NCI-H748 treated with DMSO at 0.1 percent for 48 hours (cell line): ENCODE data around the gene STAT4.

Experiments used
- DNase-seq: peaks from one replicate; lab custom pipeline; 2025; lab: John Stamatoyannopoulos, UW

Gene STAT4

DNA sequence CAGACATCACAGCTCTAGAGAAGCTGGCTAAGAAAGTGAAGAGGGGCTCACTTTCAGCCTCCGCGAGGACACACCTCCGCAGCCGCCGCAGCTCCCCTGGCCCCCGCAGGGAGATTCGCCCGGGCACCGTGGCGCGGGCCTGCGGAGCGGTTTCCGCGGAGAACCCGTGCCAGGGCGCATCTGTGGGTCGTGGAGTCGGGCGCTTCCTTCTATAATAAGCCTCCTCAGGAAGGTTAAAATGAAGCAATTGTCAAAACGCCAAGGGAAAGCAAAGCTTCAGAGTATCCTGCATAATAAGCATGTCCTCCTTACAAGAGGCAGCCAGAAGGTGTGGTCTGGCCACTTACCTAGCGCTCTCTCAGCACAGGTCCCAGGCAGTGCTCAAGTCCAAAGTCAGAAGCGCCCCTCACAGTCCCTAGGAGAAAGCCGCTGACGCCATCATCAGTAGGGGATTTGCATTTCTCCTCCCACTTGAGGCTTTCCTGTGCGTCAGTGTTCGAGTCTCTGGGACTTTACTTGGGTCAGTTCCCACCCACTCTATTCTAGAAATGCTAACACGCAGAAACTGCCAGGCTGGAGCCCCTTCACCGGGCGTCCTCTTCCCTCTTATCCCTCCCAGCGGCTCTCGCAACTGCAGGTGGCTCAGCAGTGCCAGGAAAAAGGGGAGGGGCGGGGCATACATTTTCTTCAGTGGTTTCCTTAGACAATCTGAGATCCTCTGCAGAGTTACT lies at the start of gene STAT4:
Gene STAT4, minus strand, starts transcription at position 395 of the 731 bp plus-strand sequence. CDS start 2,791 bp downstream, outside the sequence.
- no peak for DNase-seq

DNA sequence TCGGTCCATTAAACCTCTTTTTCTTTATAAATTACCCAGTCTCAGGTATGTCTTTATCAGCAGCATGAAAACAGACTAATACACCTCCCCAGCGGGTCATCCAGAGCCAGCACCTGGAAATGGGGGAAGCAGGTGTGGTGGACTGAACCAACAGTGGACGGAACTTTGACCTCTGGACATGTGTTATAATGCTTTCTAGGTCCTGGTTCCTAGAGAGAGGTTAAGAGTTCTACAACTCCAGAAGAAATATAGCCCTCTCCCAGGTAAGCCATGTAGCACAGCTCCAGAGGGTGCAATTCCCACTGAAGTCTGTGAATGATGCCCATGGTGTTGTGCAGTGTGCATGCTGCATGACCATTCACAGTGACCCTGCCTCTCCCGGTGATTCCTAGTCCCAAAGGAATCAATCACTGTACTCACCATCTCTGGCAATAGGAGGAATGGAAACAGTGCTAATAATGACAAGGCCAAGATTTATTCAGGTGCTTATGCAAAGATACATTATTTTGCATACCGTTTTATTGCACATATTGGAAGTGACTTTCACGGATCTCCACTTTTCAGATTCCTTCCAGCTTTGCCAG lies 49.2 kb upstream of the STAT4 start:
- no peak for DNase-seq

GRCh38 chr2:191198271-191198670 lies 47.5 kb upstream of the STAT4 start:
- DNase-seq: no peak

DNA sequence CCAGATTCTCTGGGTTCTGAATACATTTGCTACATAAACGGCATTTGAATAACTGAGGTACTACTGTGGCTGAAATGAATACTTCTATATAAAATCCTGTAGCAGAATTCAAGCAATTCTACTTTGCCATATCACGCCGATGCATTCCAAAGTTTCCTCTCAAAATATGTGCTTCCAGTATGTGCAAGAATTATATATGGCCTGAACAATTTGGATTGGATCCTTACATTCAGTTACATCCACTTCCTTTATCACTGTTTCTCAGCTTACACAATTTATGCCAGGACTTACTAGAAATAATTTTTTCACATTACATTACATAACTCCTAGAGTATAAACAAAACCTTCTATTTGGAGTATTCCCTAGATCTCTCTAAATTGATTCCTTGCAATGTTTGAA lies 46.3 kb upstream of the STAT4 start:
- no peak for DNase-seq

DNA sequence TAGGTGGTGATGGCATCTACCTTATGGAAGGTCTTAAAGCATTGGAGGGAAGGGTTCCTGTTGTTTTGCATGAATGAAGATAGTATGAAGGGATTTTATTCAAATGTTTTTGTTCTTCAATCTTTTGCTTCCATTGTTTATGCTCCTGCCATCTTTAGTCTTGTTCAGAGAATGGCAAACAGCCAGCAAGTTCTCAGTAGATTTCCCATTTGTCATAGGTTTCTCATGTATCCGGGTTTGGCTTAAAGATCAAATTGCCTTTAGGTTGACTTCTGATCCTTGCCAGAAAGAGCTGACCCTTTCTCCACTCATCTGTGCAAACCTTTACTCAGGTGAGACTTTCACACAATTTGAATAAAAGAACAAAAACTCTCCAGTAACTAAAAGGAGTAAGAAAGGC lies 44.2 kb upstream of the STAT4 start:
- no peak for DNase-seq

GRCh38 chr2:191190861-191191552 lies 40.2 kb upstream of the STAT4 start:
- DNase-seq: no peak

- DNase-seq: no peak
Observed at GRCh38 chr2:191190435-191190834, 39.6 kb upstream of the STAT4 start.

- DNase-seq: no peak
Observed at GRCh38 chr2:191189112-191189635, 38.4 kb upstream of the STAT4 start.

- DNase-seq: no peak
Observed at GRCh38 chr2:191188550-191189093, 37.8 kb upstream of the STAT4 start.

- no peak for DNase-seq
Observed at GRCh38 chr2:191187105-191187829, 36.5 kb upstream of the STAT4 start.

DNA sequence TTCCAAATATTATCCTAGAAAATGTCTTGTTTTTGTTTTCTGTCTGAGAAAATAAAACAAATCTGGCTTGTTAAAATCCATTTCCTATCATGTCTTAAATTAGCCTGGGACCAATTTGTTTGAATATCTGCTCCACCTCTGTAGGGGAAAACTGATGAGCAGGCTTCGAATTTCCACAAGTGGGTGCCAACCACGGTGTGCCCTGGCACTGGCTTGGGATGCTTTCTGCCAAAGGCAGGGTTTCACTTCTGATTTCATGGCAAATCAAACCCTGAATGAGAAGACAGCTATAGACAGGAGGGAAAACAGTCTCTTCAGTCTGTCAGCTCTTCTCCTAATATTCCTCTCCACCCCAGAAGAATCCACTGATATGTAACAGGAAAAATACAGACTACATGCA lies 33.7 kb upstream of the STAT4 start:
- no peak for DNase-seq

DNA sequence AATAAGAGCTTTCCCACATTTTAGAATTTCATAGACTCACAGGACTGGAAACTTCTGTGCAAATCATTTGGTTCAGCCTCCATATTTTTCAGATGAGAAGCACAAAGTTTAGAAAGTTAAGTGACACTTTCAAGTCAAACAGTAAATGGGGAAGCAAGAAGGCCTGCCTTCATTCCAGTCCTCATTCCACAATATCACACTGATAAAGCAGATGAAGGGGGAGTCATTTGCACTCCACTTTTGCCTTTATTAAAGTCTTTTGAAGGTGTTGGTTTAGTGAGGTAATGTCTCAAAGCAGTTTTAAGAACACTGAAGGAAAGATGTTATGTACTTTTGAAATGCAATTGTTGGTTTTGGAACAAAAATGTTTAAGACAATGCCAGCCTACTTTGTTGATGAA lies 32.7 kb upstream of the STAT4 start:
- no peak for DNase-seq

GRCh38 chr2:191183081-191183480 lies 32.3 kb upstream of the STAT4 start:
- no peak for DNase-seq

DNA sequence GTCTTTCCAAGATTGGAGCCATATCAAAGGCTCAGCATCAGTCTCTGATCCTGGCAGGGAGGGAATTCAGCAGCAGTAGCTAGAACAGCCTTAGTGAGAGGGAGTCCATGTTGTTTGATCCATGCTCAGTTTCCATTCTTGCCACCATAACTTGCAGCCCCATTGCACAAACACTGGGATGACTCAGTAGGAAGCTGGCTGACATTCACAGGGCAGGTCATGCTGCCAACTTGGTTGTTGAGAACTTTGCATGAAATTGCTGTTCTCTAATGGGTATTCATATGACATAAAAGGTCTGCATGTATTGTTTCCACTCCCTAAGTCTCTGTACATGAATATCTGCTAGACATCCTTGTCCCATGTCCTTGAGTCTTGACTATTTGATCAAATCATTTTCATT lies 29.9 kb upstream of the STAT4 start:
- DNase-seq: no peak

- DNase-seq: no peak
Observed at GRCh38 chr2:191180276-191180675, 29.5 kb upstream of the STAT4 start.

GRCh38 chr2:191178806-191179514 lies 28.2 kb upstream of the STAT4 start:
- no peak for DNase-seq

- DNase-seq: no peak
Observed at GRCh38 chr2:191177751-191178736, 27.2 kb upstream of the STAT4 start.

DNA sequence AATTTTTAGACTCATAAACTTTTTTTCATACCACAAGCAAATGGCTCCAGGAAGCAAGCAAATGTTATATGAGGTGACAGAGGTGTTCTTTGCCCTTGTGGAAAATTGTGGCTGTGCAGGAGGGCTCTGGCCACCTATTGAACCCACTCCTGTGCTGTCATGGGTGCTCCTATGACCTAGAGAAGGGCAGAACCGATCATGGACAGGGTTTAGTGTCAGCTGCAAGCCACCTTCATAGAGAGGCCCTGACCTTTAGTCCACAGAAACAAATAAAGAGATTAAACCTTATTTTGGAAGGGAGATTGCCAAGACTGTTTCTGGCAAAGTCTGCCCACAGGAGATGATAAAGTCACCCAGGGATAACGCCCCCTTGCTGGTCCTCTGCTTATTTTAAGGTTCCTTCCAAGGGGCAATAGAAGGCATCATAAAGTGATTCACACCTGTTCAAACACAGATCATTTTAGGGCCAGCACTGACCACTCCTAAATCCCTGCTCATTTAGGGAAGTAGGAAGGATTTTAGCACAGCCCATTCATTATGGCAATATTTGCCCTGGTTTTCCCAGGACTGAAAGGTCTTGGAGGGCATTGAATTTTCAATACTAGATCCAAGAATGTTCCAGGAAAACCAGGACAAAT lies 26.1 kb upstream of the STAT4 start:
- DNase-seq: no peak

DNA sequence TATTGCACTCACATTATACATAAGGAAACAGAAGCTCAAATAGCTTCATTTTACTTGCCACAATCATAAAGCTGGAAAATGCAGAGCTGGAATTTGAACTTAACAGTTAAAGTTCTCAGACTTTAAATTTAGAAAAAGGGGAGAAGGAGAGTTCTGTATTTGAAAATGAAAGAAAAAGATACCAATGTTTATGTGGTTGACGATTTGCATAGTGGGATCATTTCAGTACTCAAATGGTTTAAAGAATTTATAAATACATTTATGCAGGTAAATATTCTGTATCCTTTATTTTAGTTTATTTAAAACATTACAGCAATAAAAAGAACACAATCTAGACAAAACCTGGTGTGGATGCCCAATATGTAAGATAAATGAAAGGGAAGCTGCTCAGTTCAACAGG lies 25.5 kb upstream of the STAT4 start:
- no peak for DNase-seq

- no peak for DNase-seq
Observed at GRCh38 chr2:191174442-191174841, 23.6 kb upstream of the STAT4 start.
